HEK293 (cell line): ENCODE measurements around the gene ASCL4.
A peak's percentile ranks its signal among the peaks of the same experiment; 100 is the strongest.

Experiments
- KLF10 ChIP-seq: fragments of 450-650 bp; IDR thresholded peaks from 2 replicates; pipeline ENCODE4 v1.5.1; 2018; ENCODE audit warnings: missing biosample characterization, mild to moderate bottlenecking, missing genetic modification characterization
- SALL2 ChIP-seq: fragments of 450-650 bp; formaldehyde crosslinking; IDR thresholded peaks from 2 replicates; pipeline ENCODE4 v1.5.0; 2017; ENCODE audit warnings: missing biosample characterization, mild to moderate bottlenecking, missing genetic modification characterization, borderline replicate concordance
- SCRT2 ChIP-seq: fragments of 450-650 bp; formaldehyde crosslinking; IDR thresholded peaks from 2 replicates; pipeline ENCODE4 v1.5.1; 2016; ENCODE audit warnings: missing biosample characterization, missing genetic modification characterization
- TSHZ1 ChIP-seq: fragments of 450-650 bp; formaldehyde crosslinking; IDR thresholded peaks from 2 replicates; pipeline ENCODE4 v1.5.1; 2016; ENCODE audit warnings: missing biosample characterization, missing genetic modification characterization, borderline replicate concordance
- YY2 ChIP-seq: fragments of 450-650 bp; formaldehyde crosslinking; IDR thresholded peaks from 2 replicates; pipeline ENCODE4 v1.5.1; 2016; ENCODE audit warnings: missing biosample characterization, missing genetic modification characterization
- ZBTB21 ChIP-seq: fragments of 450-650 bp; formaldehyde crosslinking; IDR thresholded peaks from 2 replicates; pipeline ENCODE4 v1.5.1; 2017; ENCODE audit warnings: missing biosample characterization, missing genetic modification characterization
- ZFHX2 ChIP-seq: fragments of 450-650 bp; formaldehyde crosslinking; conservative IDR thresholded peaks from 2 replicates; pipeline ENCODE4 v1.5.1; 2016; ENCODE audit warnings: missing biosample characterization, missing genetic modification characterization
- ZIC2 ChIP-seq: fragments of 450-650 bp; formaldehyde crosslinking; IDR thresholded peaks from 2 replicates; pipeline ENCODE4 v1.5.1; 2016; ENCODE audit warnings: missing biosample characterization, missing genetic modification characterization
- ZNF133 ChIP-seq: fragments of 450-650 bp; formaldehyde crosslinking; IDR thresholded peaks from 2 replicates; pipeline ENCODE4 v1.5.1; 2016; ENCODE audit warnings: missing biosample characterization, missing genetic modification characterization
- ZNF138 ChIP-seq: fragments of 450-650 bp; formaldehyde crosslinking; IDR thresholded peaks from 2 replicates; pipeline ENCODE4 v1.5.1; 2016; ENCODE audit warnings: missing biosample characterization, missing genetic modification characterization, borderline replicate concordance
- ZNF155 ChIP-seq: fragments of 450-650 bp; formaldehyde crosslinking; IDR thresholded peaks from 2 replicates; pipeline ENCODE4 v1.5.1; 2016; ENCODE audit warnings: missing biosample characterization, missing genetic modification characterization
- ZNF19 ChIP-seq: fragments of 450-650 bp; formaldehyde crosslinking; IDR thresholded peaks from 2 replicates; pipeline ENCODE4; 2016; ENCODE audit warnings: missing biosample characterization, missing genetic modification characterization, low read depth
- ZNF223 ChIP-seq: fragments of 450-650 bp; formaldehyde crosslinking; IDR thresholded peaks from 2 replicates; pipeline ENCODE4 v1.5.1; 2016; ENCODE audit warnings: missing biosample characterization, missing genetic modification characterization
- ZNF23 ChIP-seq: fragments of 450-650 bp; formaldehyde crosslinking; IDR thresholded peaks from 2 replicates; pipeline ENCODE4 v1.5.1; 2016; ENCODE audit warnings: missing biosample characterization, missing genetic modification characterization, borderline replicate concordance
- ZNF302 ChIP-seq: fragments of 450-650 bp; formaldehyde crosslinking; IDR thresholded peaks from 2 replicates; pipeline ENCODE4 v1.5.1; 2016; ENCODE audit warnings: missing biosample characterization, missing genetic modification characterization, low read depth
- ZNF350 ChIP-seq: fragments of 450-650 bp; formaldehyde crosslinking; IDR thresholded peaks from 2 replicates; pipeline ENCODE4 v1.5.0; 2017; ENCODE audit warnings: missing biosample characterization, mild to moderate bottlenecking, missing genetic modification characterization
- ZNF416 ChIP-seq: fragments of 450-650 bp; formaldehyde crosslinking; IDR thresholded peaks from 2 replicates; pipeline ENCODE4 v1.5.1; 2016; ENCODE audit warnings: missing biosample characterization, missing genetic modification characterization
- ZNF600 ChIP-seq: fragments of 450-650 bp; formaldehyde crosslinking; IDR thresholded peaks from 2 replicates; pipeline ENCODE4 v1.5.1; 2016; ENCODE audit warnings: missing biosample characterization, missing genetic modification characterization
- ZNF692 ChIP-seq: fragments of 450-650 bp; formaldehyde crosslinking; IDR thresholded peaks from 2 replicates; pipeline ENCODE4 v1.5.1; 2016; ENCODE audit warnings: missing biosample characterization, missing genetic modification characterization
- ZNF768 ChIP-seq: fragments of 450-650 bp; formaldehyde crosslinking; IDR thresholded peaks from 2 replicates; pipeline ENCODE4 v1.5.1; 2018; ENCODE audit warnings: missing biosample characterization, mild to moderate bottlenecking, missing genetic modification characterization
- ZNF776 ChIP-seq: fragments of 450-650 bp; formaldehyde crosslinking; IDR thresholded peaks from 2 replicates; pipeline ENCODE4 v1.5.0; 2017; ENCODE audit warnings: missing biosample characterization, missing genetic modification characterization, borderline replicate concordance
- TF ChIP-seq, protein P1 (sequence below): fragments of 450-650 bp; formaldehyde crosslinking; IDR thresholded peaks from 2 replicates; pipeline ENCODE4 v1.5.1; 2016; ENCODE audit warnings: missing biosample characterization, missing genetic modification characterization
- TF ChIP-seq, protein P2 (sequence below): fragments of 450-650 bp; formaldehyde crosslinking; IDR thresholded peaks from 2 replicates; pipeline ENCODE4 v1.5.1; 2016; ENCODE audit warnings: missing biosample characterization, missing genetic modification characterization
- TF ChIP-seq, protein P3 (sequence below): fragments of 450-650 bp; formaldehyde crosslinking; IDR thresholded peaks from 2 replicates; pipeline ENCODE4 v1.5.1; 2016; ENCODE audit warnings: missing biosample characterization, missing genetic modification characterization

The ASCL4 gene

DNA sequence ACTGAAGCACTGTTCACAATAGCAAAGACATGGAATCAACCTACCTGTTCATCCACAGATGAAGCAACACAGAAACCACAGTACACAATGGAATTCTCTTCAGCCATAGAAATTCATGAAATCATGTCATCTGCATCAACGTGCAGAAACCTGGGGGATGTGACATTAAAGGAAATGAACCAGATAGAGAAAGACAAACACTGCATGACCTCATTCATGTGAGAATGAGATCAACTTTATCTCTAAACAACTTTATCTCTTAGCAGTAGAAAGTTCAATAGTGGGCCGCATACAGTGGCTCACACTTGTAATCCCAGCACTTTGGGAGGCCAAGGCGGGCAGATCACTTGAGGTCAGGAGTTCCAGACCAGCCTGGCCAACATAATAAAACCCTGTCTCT is 19.9 kb downstream of the ASCL4 start (continued):
- TF ChIP-seq ZNF155 (tag by site-specific recombination), result no peak
- no peak for TF ChIP-seq ZNF416
- TF ChIP-seq ZNF600 (tag by site-specific recombination), result no peak
- no peak for TF ChIP-seq ZNF350 (tag by site-specific recombination)
- TF ChIP-seq, protein P1, sequence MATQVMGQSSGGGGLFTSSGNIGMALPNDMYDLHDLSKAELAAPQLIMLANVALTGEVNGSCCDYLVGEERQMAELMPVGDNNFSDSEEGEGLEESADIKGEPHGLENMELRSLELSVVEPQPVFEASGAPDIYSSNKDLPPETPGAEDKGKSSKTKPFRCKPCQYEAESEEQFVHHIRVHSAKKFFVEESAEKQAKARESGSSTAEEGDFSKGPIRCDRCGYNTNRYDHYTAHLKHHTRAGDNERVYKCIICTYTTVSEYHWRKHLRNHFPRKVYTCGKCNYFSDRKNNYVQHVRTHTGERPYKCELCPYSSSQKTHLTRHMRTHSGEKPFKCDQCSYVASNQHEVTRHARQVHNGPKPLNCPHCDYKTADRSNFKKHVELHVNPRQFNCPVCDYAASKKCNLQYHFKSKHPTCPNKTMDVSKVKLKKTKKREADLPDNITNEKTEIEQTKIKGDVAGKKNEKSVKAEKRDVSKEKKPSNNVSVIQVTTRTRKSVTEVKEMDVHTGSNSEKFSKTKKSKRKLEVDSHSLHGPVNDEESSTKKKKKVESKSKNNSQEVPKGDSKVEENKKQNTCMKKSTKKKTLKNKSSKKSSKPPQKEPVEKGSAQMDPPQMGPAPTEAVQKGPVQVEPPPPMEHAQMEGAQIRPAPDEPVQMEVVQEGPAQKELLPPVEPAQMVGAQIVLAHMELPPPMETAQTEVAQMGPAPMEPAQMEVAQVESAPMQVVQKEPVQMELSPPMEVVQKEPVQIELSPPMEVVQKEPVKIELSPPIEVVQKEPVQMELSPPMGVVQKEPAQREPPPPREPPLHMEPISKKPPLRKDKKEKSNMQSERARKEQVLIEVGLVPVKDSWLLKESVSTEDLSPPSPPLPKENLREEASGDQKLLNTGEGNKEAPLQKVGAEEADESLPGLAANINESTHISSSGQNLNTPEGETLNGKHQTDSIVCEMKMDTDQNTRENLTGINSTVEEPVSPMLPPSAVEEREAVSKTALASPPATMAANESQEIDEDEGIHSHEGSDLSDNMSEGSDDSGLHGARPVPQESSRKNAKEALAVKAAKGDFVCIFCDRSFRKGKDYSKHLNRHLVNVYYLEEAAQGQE (tag by site-specific recombination), result no peak
- TF ChIP-seq, protein P2, sequence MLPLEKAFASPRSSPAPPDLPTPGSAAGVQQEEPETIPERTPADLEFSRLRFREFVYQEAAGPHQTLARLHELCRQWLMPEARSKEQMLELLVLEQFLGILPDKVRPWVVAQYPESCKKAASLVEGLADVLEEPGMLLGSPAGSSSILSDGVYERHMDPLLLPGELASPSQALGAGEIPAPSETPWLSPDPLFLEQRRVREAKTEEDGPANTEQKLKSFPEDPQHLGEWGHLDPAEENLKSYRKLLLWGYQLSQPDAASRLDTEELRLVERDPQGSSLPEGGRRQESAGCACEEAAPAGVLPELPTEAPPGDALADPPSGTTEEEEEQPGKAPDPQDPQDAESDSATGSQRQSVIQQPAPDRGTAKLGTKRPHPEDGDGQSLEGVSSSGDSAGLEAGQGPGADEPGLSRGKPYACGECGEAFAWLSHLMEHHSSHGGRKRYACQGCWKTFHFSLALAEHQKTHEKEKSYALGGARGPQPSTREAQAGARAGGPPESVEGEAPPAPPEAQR, result no peak
- no peak for TF ChIP-seq ZNF768 (tag by site-specific recombination)
- peak; percentile 61; the same call in 1 of the 2 replicates for TF ChIP-seq SCRT2 (tag by site-specific recombination)
- no peak for TF ChIP-seq ZIC2 (tag by site-specific recombination)
- TF ChIP-seq ZNF223 (tag by site-specific recombination), result no peak
- no peak for TF ChIP-seq ZNF138 (tag by site-specific recombination)
- no peak for TF ChIP-seq ZNF302 (tag by site-specific recombination)
- no peak for TF ChIP-seq SALL2 (tag by site-specific recombination)
- no peak for TF ChIP-seq KLF10
- TF ChIP-seq, protein P3, sequence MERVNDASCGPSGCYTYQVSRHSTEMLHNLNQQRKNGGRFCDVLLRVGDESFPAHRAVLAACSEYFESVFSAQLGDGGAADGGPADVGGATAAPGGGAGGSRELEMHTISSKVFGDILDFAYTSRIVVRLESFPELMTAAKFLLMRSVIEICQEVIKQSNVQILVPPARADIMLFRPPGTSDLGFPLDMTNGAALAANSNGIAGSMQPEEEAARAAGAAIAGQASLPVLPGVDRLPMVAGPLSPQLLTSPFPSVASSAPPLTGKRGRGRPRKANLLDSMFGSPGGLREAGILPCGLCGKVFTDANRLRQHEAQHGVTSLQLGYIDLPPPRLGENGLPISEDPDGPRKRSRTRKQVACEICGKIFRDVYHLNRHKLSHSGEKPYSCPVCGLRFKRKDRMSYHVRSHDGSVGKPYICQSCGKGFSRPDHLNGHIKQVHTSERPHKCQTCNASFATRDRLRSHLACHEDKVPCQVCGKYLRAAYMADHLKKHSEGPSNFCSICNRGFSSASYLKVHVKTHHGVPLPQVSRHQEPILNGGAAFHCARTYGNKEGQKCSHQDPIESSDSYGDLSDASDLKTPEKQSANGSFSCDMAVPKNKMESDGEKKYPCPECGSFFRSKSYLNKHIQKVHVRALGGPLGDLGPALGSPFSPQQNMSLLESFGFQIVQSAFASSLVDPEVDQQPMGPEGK (tag by site-specific recombination), result no peak
- no peak for TF ChIP-seq ZNF776 (tag by site-specific recombination)
- no peak for TF ChIP-seq ZNF23 (tag by site-specific recombination)
- no peak for TF ChIP-seq TSHZ1 (tag by site-specific recombination)
- no peak for TF ChIP-seq ZFHX2 (tag by site-specific recombination)
- 0 out of 2 replicates have a peak, but pooled peaks have one; percentile 29 for TF ChIP-seq ZBTB21 (tag by site-specific recombination)
- no peak for TF ChIP-seq ZNF133 (tag by site-specific recombination)
- 0 out of 2 replicates have a peak, but pooled peaks have one; percentile 10 for TF ChIP-seq ZNF692
- no peak for TF ChIP-seq YY2 (tag by site-specific recombination)
- no peak for TF ChIP-seq ZNF19 (tag by site-specific recombination)
